GM21528 (cell line): ENCODE measurements around the gene TNNC1.

Experiments
- ATAC-seq: cut with Tn5 transposase; IDR thresholded peaks from one replicate; pipeline ENCODE4 v1.9.1; 2021; ENCODE audit warnings: mild to moderate bottlenecking, moderate library complexity; ENCODE audit not compliant: unreplicated experiment, low FRiP score

TNNC1 gene

GRCh38 chr3:52443791-52444687 is 9.8 kb downstream of the TNNC1 start:
- ATAC-seq = no peak

DNA sequence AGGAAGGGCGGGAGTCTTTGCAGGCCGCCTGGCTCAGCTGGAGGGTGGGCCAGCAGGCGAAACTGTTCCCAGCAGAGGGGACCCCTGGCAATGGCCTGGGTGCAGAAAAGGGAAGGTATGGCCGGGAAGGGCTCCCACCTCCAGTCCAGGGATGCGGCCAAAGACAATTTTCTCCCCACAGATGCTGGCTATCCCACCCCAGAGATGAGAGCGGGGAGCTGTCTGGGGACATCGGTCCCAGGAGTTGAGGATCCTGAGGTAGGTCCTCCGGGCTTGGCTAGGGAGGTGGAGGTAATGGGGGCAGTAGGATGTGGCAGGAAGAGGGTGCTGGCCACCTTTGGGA is 10.6 kb downstream of the TNNC1 start:
- no peak for ATAC-seq

GRCh38 chr3:52442409-52443267 is 11.2 kb downstream of the TNNC1 start:
- no peak for ATAC-seq

- no peak for ATAC-seq
Measured at GRCh38 chr3:52441772-52442332, 12.0 kb downstream of the TNNC1 start.

DNA sequence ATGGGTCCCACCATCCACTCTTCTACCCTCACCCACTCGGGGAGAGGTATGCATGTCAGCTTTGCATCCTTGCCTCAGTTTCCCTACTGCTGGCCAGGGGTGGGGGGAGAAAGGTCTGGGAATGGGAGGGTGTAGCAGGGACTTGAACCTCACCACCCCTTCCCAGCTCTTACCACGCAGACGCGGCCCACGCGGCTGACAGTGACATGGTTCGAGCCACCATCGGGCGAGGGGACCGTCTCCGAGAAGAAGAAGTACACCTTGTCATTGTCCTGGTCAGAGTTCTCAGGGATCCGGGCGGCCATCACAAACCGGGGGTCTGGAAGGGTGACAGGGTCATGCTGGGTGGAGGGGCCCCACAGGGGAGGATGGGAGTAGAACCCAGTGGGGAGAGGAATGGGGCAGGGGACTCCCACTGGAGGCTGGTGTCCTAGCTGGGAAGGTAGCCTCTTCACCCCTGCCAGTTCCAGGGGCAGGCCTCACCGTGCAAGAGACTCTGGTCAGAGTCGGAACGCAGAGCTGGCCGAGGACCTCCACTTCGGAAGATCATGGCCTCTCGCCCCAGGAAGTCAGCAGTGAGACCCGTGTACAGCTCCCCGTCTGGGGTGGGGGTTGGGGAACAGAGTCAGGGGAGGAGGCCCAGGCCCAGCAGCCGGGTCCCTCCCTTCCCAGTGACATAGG is 12.6 kb downstream of the TNNC1 start:
- ATAC-seq = no peak

DNA sequence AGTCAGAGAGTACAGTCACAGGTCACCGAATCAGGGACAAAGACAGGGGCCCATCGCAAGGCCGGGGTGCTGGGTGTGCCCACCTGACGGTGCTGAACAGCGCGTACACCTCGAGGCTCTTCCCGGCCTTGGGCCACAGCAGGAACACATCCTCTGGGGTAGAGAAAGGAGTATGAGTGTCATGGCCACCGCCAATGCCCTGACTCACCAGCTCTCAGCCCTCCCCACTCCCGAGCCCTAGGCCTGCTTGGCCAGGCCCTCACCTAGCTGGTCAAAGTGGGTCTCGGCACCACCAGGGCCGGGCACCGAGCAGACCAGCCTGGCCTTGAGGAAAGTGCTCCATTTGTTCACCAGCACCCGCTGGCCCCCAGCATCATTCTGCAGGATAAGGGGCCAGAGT is 13.2 kb downstream of the TNNC1 start:
- ATAC-seq = no peak

- no peak for ATAC-seq
Measured at GRCh38 chr3:52440249-52440551, 13.6 kb downstream of the TNNC1 start.

DNA sequence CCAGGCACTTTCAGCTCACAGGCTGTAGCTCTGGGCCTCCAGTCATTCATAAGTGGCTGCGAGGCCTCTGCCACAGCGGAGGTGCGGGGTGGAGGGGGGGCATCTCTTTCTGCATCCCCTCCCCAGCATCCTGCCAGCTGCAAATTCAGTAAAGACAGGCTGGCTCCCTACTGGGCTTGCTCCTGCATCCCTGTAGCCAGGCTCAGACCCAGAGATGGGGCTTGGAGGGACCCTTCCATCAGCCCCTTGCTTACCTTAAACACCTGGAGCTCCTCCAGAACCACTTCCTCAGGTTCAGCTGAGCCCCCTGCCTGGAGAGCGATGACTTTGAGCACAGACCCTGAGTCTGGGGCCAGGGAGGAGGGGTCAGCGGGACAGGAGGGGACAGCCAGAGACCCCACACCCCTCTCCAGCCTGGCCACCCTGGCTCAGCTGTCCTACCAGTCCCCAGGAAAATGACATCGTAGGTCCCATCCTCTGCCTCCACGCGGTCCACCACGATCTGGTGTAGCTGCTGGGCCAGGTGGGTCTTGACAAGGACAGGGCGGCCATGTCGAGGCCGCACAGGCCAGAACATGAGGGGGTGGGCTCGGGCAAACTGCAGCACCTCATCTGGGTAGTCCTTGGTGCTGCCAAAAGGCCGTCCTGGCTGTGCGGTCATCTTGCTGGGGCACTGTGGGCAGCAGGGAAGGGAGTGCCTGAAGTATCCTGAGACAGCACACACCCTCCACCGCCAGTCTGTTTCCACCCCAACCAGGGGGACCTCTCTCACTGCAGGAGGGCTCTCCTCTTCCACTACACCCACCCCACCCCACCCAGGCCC is 14.2 kb downstream of the TNNC1 start:
- no peak for ATAC-seq

- ATAC-seq = no peak
Measured at GRCh38 chr3:52438579-52439425, 15.0 kb downstream of the TNNC1 start.

DNA sequence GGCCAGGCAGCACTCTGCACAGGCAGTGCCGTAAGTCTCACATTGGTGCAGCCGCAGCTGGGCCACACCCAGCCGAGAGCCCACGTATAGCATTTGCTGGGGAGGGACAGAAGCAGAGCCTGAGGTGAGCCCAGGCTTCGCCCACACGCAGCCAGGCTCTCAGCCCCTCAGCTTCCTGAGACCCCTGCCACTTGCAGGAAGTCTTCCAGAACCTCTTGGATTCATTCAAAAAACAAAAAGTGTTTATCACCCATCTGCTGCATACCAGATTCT is 15.8 kb downstream of the TNNC1 start:
- no peak for ATAC-seq

DNA sequence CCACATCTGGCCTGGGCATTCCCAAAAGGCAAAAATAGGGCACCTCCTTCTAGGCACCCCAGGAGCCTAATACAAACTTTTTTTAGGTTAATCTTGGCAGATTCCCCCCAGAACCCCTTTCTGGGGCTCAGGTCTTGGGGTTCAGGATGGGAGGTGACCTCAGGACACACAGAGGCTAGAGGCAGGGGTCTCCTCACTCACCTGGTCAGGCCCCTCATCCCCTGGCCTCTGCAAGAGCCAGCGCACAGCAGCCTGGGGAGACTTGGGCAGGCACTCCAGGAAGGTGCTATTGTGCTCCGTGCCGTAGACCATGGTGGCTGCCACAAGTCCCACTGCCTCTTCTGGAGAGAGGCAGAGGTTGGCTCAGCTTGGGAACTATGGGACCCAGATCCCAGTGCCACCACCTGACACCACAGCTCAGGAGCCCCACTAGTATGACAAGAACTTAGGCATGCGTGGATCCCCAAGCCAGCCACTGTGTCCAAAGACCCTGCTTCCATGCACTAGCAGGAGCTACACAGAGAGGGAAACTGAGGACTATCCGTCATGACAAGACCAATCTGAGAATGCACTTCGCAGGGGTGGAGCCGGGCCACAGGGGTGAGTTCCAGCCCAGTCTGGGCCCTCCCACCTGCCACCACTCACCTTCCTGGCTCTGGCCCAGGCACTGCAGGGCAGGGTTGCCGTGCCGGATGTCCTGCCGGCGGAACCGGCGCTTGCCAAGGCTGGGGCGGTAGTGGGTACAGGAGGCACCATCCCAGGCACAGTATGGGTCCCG is 16.3 kb downstream of the TNNC1 start:
- no peak for ATAC-seq

DNA sequence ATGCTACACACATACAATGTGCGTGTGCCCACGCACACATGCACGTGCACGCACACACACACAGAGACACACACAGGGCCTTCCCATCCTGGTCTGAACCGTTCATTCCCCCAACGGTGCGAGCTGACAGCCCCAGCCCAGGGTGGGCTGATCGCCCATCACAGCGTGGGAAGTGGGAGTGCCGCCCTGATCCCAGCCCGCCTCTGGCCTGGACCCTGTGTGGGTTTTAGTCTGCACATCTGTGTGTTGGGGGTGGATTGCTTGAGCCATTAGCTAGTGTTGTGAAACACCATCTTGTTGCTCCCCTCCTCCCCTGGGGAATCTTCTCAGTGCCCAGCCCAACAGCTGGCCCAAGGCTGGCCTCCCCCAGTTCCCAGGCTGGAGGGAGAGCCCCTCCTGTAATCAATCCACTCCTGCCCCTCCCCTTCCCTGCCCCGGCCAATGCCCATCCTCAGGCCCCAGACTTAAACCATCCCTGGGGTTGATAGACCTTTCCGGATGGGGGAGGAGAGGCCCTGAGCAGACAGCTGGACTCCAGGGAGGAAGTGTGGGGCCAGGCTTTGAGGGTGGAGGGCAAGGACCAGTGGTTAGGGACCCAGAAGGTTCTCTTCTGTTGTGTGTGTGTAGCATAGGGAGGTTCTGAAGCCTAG is 17.2 kb downstream of the TNNC1 start:
- ATAC-seq = no peak

GRCh38 chr3:52435246-52436101 is 18.4 kb downstream of the TNNC1 start:
- no peak for ATAC-seq

DNA sequence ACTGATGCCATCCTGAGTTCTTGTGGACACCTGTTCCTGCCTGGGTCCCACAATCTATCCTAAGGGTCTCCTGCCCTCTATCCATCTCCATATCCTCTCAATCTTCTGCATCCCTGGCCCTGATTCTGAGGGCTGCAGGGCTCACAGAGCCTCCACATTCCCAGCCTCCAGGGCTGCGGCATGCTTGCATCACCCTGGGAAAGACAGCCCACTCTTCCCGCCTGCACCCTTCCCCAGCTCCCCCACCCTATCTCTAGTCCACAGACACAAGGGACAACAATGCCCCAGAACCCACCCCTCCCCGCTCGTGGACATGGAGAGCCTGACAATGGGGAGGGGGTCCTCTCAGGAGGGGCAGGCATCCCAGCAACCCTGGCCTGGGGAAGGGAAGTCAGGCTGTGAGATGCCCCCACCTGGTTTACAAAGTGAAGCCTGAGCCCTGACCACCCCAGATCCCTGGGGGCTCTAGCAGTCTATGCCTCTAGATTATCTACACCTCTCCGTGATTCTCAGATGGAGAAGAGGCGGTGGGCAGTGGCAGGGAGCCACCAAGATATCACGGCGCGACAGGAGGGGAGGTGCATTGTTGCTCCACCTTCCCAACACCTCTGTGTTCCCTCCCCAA is 19.2 kb downstream of the TNNC1 start:
- ATAC-seq = no peak

GRCh38 chr3:52433996-52434479 is 19.8 kb downstream of the TNNC1 start:
- no peak for ATAC-seq

DNA sequence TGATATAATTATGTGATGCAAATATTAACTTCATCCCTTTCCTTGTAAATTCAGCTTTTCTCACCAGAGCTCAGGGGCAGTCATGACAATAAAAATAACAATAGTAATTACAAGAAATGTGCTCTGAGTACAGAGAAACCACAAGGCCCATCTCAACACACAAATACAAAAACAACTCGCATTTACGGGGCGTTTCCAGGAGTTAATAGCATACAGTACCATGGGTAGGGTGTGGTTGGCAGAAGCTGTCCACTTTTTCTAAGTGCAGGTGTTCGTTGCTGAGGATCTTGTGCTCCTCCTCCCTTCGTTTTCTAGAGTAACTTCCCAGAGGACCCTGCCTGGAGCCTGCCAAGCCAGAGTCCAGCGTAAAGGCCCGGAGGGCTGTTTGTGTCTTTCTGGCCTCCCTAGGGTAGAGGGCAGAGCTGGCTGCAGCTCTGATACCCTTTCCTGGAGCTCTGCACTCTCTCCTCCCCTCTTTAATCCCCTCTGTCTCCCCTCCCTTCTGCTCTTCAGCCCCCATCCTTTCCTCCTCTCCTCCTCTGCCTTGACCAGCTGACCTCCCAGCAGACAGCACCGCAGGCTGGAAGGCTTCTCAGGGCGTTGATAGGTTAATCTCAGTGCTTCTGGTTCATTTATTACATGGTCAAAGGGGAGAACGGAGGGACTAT is 20.4 kb downstream of the TNNC1 start:
- no peak for ATAC-seq
